Epithelial cell of esophagus (primary cell): ENCODE data around the gene SLC7A8.

Experiments used
- DNase-seq: peaks from one replicate; pipeline ENCODE4 v3.0.0; 2010; ENCODE audit warnings: low read depth
- H3K4me3 ChIP-seq: 2 replicates; pipeline ENCODE4 v1.5.1; 2011; ENCODE audit warnings: mild to moderate bottlenecking, low read length, control low read depth
- CTCF ChIP-seq: IDR thresholded peaks from 2 replicates; pipeline ENCODE4 v1.5.1; 2011; ENCODE audit warnings: low read depth, mild to moderate bottlenecking, low read length, control low read depth, inconsistent platforms; ENCODE audit not compliant: insufficient read depth; ENCODE audit errors: missing control alignments

SLC7A8 gene

GRCh38 chr14:23128969-23129758 is 54.3 kb downstream of the SLC7A8 start:
- no peak for DNase-seq
- H3K4me3 ChIP-seq = no peak overlapping the region
- no peak for TF ChIP-seq CTCF

GRCh38 chr14:23127861-23128260 is 55.6 kb downstream of the SLC7A8 start:
- H3K4me3 ChIP-seq = no peak overlapping the region
- DNase-seq = no peak
- no peak for TF ChIP-seq CTCF

- H3K4me3 ChIP-seq = no peak overlapping the region
- DNase-seq = no peak
- TF ChIP-seq CTCF = no peak
Measured at GRCh38 chr14:23126548-23127278, 56.7 kb downstream of the SLC7A8 start.

GRCh38 chr14:23125933-23126524 is 57.4 kb downstream of the SLC7A8 start:
- no peak for DNase-seq
- TF ChIP-seq CTCF = no peak
- H3K4me3 ChIP-seq = no peak overlapping the region

- TF ChIP-seq CTCF = no peak
- no peak for DNase-seq
- no peak overlapping the region for H3K4me3 ChIP-seq
Measured at GRCh38 chr14:23125011-23125410, 58.4 kb downstream of the SLC7A8 start.

GRCh38 chr14:23124337-23124954 is 59.0 kb downstream of the SLC7A8 start:
- no peak overlapping the region for H3K4me3 ChIP-seq
- no peak for DNase-seq
- no peak for TF ChIP-seq CTCF
